H1 (cell line): ENCODE measurements around the gene STAU1. TPM values are rescaled to one million over a fixed set of nuclear protein-coding genes. Genes with fewer than 3 reads are reported as not detected.

Experiments
- RNF2 ChIP-seq: fragments of 200-900, 300-1000 bp; sonication (generic); IDR thresholded peaks from 2 replicates; pipeline ENCODE4 v1.7.1; 2016; ENCODE audit warnings: borderline replicate concordance, low read depth, mild to moderate bottlenecking, antibody characterized with exemption, low read length; ENCODE audit not compliant: poor library complexity, severe bottlenecking; ENCODE audit errors: missing control alignments
- polyA plus RNA-seq, 7 experiments: library from polyadenylated mRNA; depleted of rRNA in 3 of 7; stranded (reverse) in 5 of 7; unstranded in 2 of 7; fragments of >200 nt in 5 of 7; fragments of 200-250 nt in 2 of 7; gene quantifications; 1 replicate in 5 of 7; 2 replicates in 1 of 7; 4 replicates in 1 of 7; pipeline versions ENCODE4 v1.2.1 to v1.2.3, GENCODE V29; 2011 to 2013; ENCODE audit warnings: missing spikeins in 2 of 7, mixed read lengths in 2 of 7
- total RNA-seq: library from RNA; stranded (reverse); fragmentation: NEBNext Ultra II Directional; extraction: Animal tissue kit (Norgen Biotek cat#: 25700); gene quantifications from 2 replicates; pipeline ENCODE4 v1.2.1, GENCODE V29; 2021

Gene STAU1
- total and polyA plus RNA-seq, 2 of the 8 experiments (the other 6 are each of a cell fraction or from before 2014, with no cell fraction given): 41.4 to 107 TPM

DNA sequence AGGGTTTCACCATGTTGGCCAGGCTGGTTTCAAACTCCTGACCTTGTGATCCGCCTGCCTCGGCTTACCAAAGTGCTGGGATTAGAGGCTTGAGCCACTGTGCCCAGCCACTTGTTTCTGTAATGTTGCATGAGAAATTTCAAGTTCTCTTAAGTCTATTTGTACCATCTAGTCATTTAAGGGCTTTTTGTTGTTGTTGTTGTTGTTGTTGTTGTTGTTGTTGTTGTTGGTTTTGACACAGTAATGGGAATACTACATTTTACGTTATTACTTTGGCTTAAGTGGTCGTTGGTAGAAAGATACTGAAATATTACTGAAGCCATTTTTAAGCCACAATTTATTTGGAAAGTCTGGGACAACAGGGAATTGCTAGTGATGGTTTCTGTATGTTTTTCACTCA is 90.0 kb downstream of the STAU1 start (continued):
- TF ChIP-seq RNF2: no peak
- TF ChIP-seq, all 59 proteins: peak for 0
